ENCODE data around the gene EVI2B. TPM values are rescaled to one million over a fixed set of nuclear protein-coding genes. Genes with fewer than 3 reads are reported as not detected.

Gene EVI2B
- total RNA-seq, 1 experiment from 2014 or later, result 0.20 TPM

- no peak overlapping the region for H3K4me2 ChIP-seq (ENCODE audit: low read length)
- H2AFZ ChIP-seq (ENCODE audit: low read depth, low read length, poor library complexity, severe bottlenecking), result no peak overlapping the region
- no peaks in the 10 kb centered on the region; the same call in 1 of the 2 replicates for H4K20me1 ChIP-seq (ENCODE audit: insufficient read depth)
- intact Hi-C loops (cut with micrococcal nuclease), result no loop called here
- no peaks in the 10 kb centered on the region for H3K79me2 ChIP-seq (ENCODE audit: insufficient read depth, low read length)
- ChIA-PET RAD21 (ENCODE audit: low non-redundant PET in 1 of 2, low total read pairs in 2 of 2, uncharacterized antibody in 2 of 2, unreplicated experiment in 2 of 2) (no interaction called here), CTCF (no interaction called here), POLR2A (no interaction called here)
- no peaks in the 10 kb centered on the region for H3K9me3 ChIP-seq (ENCODE audit: control insufficient read depth in 1 of 2, insufficient read depth in 1 of 2, low read depth in 1 of 2, low read length in 2 of 2)
- BruUV-seq (replicated peaks), result no TSS peak
- TF ChIP-seq EZH2phosphoT487 (IDR thresholded peaks at IDR 0.05; ENCODE audit: borderline replicate concordance) (no peak), REST (IDR thresholded peaks at IDR 0.05; ENCODE audit: low read depth) (no peak), TCF7L2 (IDR thresholded peaks at IDR 0.05; ENCODE audit: borderline replicate concordance, extremely low read depth, insufficient read depth, insufficient read length) (no peak), CBX3 (IDR thresholded peaks at IDR 0.05; ENCODE audit: low read depth) (no peak), SP1 (IDR thresholded peaks at IDR 0.05; ENCODE audit: low read depth) (no peak), FOSL1 (IDR thresholded peaks at IDR 0.05; ENCODE audit: low read depth) (no peak), EZH2 (IDR thresholded peaks at IDR 0.05) (no peak), CEBPB (IDR thresholded peaks at IDR 0.05; ENCODE audit: low read depth) (no peak), RAD21 (IDR thresholded peaks at IDR 0.05; ENCODE audit: low read depth) (no peak), JUND (IDR thresholded peaks at IDR 0.05) (no peak), ELF1 (IDR thresholded peaks at IDR 0.05; ENCODE audit: borderline replicate concordance, low read depth) (no peak), MAX (IDR thresholded peaks at IDR 0.05) (no peak)
- no peak overlapping the region for H3K9ac ChIP-seq (ENCODE audit: low read length)
- H3K4me1 ChIP-seq (ENCODE audit: control insufficient read depth in 1 of 2, insufficient read depth in 2 of 2, low read length in 2 of 2), result no peaks in the 10 kb centered on the region
- DNase-seq (ENCODE audit: low read depth, low spot score), result no peak
- no peaks in the 10 kb centered on the region for H3K27me3 ChIP-seq (ENCODE audit: insufficient read depth, low read length)
- no peaks in the 10 kb centered on the region for H3K36me3 ChIP-seq (ENCODE audit: control insufficient read depth in 1 of 2, insufficient read depth in 2 of 2, low read length in 2 of 2)
- H3K27ac ChIP-seq (ENCODE audit: low read depth, low read length), result no peak overlapping the region
- no peak overlapping the region for H3K4me3 ChIP-seq (replicated peaks in 1 of 2; ENCODE audit: low read depth in 1 of 2, low read length in 2 of 2)
- no peak for ATAC-seq
- no peaks in the 10 kb centered on the region for H3K9me2 ChIP-seq (ENCODE audit: insufficient read depth)
Measured at GRCh38 chr17:31294231-31294630, 19.6 kb downstream of the EVI2B start.
